ENCODE measurements around the gene TRPC1.

TRPC1 gene

DNA sequence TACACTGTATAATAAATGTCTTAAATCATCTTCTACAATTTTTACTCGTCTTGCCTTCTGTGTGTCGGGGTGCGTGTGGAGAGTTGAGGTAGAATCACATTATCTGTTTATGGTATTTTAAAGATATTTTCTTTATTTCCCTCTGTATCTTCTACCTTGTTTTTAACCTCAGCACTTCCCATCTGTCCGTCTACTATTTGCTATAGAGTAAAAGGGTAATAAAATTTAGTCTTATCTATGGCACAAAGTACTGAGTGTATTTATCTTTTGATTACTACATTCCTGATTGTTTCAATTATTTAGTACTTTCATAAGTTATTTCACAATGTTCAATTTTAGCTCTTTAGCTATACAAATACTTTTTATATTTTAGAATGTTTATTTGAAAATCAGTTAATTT lies 62.2 kb downstream of the TRPC1 start:
- TF ChIP-seq, protein P1, sequence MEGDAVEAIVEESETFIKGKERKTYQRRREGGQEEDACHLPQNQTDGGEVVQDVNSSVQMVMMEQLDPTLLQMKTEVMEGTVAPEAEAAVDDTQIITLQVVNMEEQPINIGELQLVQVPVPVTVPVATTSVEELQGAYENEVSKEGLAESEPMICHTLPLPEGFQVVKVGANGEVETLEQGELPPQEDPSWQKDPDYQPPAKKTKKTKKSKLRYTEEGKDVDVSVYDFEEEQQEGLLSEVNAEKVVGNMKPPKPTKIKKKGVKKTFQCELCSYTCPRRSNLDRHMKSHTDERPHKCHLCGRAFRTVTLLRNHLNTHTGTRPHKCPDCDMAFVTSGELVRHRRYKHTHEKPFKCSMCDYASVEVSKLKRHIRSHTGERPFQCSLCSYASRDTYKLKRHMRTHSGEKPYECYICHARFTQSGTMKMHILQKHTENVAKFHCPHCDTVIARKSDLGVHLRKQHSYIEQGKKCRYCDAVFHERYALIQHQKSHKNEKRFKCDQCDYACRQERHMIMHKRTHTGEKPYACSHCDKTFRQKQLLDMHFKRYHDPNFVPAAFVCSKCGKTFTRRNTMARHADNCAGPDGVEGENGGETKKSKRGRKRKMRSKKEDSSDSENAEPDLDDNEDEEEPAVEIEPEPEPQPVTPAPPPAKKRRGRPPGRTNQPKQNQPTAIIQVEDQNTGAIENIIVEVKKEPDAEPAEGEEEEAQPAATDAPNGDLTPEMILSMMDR (conservative IDR thresholded peaks at IDR 0.05; ENCODE audit: low read length) = no peak
- no peak overlapping the region for H3K4me3 ChIP-seq (ENCODE audit: low read length)
- DNase-seq (ENCODE audit: low read depth) = no peak

DNA sequence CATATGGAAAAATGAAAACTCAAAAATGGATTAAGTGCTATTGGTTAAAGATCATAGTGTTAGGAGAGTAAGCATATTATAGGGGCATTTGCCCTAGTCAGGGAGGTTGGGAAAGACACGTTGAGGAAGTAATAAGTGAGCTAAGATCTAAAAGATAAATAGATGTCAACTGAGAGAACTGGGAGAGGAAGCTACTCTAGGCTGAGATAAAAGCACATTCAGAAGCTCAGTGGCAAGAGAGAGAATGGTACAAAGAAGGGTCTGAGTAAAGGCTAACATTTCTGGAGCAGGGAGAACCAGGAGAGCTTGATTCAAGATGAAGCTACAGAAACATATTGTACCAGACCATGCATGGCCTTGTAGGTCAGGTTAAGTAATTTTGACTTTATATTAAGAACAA lies 63.9 kb downstream of the TRPC1 start:
- DNase-seq (ENCODE audit: low read depth) = no peak
- no peak overlapping the region for H3K4me3 ChIP-seq (ENCODE audit: low read length)
- TF ChIP-seq, protein P1 (conservative IDR thresholded peaks at IDR 0.05; ENCODE audit: low read length) = no peak

DNA sequence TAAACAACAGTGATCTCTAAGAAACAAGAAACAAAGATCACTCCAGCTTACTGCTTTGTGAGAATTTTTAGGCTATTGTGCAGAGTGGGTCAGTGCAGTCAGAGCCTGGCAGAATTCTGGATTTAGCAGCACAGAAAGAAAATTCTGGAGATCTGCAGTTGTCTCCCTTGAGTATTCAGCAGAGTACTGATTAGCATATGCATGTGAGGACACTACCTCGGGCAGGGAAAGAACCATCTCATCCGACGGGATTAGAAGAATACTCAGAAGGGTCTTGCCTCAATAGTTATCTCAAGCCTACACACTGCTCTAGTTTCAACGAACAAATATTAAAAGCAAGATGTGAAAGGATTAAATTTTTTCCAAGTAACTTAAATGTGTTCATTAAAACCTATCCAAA lies 70.7 kb downstream of the TRPC1 start:
- TF ChIP-seq, protein P1 (conservative IDR thresholded peaks at IDR 0.05; ENCODE audit: low read length) = no peak
- no peak overlapping the region for H3K4me3 ChIP-seq (ENCODE audit: low read length)
- DNase-seq (ENCODE audit: low read depth) = no peak

DNA sequence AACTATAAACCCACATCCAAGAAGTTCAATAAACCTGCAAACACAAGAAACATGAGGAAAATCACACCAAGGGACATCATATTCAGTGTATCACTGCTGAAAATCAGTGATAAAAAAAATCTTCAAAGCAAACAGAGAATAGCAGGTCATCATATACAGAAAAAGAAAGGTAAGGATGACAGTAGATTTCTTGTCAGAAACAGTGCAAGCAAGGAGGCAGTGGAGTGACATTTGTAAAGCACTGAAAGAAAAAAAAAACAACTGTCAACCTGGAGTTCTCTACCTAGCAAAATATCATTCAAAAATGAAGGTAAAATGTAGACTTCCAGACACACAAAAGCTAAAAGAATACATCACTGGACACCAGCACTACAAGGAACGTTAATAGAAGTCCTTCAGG lies 71.5 kb downstream of the TRPC1 start:
- no peak for DNase-seq (ENCODE audit: low read depth)
- H3K4me3 ChIP-seq (ENCODE audit: low read length) = no peak overlapping the region
- TF ChIP-seq, protein P1 (conservative IDR thresholded peaks at IDR 0.05; ENCODE audit: low read length) = no peak

DNA sequence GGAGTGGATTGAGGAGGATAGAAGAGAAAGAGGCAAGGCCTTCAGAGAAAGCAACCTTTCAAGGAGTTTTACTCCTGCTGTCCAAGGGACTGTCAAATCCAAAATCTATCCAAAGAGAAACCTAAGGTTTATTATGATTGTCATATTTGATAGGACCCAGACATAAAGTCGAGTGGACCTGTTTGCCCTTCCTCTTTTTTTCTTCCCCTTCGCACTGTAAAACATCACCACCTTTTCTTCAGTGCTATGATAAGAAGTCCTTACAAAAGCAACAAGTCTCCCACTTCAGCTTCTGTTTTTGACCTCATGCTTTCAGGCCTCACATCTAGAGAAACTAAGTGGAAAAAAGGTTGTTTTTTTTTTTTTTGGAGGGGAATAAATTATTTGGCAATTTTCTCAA lies 73.0 kb downstream of the TRPC1 start:
- no peak overlapping the region for H3K4me3 ChIP-seq (ENCODE audit: low read length)
- TF ChIP-seq, protein P1 (conservative IDR thresholded peaks at IDR 0.05; ENCODE audit: low read length) = no peak
- no peak for DNase-seq (ENCODE audit: low read depth)

DNA sequence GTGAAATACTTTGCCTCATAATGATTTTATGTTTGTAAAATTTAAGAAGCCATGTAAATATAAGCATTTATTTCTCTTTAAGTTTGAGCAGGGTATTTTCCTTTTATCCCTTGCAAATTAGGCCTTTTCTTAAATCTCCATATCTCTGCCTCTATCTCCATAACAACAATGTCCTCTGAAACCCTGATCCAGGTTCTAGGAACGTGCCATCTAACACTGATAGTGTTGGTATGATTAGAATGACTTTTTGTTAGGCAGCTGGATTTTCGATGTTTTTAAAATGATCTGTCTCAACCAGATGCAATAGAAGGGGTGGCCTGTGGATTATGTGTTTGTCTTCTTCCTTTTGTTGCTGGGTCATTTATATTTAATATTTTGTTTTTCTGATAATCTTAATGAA lies 77.9 kb downstream of the TRPC1 start:
- TF ChIP-seq, protein P1 (conservative IDR thresholded peaks at IDR 0.05; ENCODE audit: low read length) = no peak

DNA sequence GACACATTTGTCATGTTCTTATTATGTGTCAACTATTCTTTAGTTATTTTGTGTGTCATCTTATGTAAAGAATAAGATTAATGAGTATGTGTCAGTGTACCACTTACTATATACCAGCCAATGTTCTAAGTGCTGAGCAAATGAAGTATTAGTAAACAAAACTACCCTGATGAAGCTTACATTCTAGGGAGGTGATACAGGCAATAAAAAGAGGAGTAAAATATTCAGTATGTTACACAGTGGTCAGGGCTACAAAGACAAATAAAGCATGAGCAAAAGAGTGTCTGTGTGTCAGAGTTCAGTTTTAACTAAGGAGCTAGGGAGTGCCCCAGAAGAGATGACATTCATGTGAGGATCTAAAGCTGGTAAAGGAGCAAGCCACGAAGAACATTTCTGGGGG lies 79.1 kb downstream of the TRPC1 start:
- TF ChIP-seq, protein P1 (conservative IDR thresholded peaks at IDR 0.05; ENCODE audit: low read length) = no peak
- no peak for DNase-seq (ENCODE audit: low read depth)
- H3K4me3 ChIP-seq (ENCODE audit: low read length) = no peak overlapping the region

More for the DNA sequence above, 77.9 kb downstream of the TRPC1 start:
- no peak overlapping the region for H3K4me3 ChIP-seq (ENCODE audit: low read length)
- no peak for DNase-seq (ENCODE audit: low read depth)
